PC-9 (cell line): ENCODE data around the gene YLPM1. TPM values are rescaled to one million over a fixed set of nuclear protein-coding genes. Genes with fewer than 3 reads are reported as not detected.
A peak's percentile ranks its signal among the peaks of the same experiment; 100 is the strongest.

Experiments
- BruUV-seq: library from RNA; stranded (reverse); fragments of 400-500 nt; replicated peaks from 2 replicates; lab custom pipeline; 2021; lab: Mats Ljungman, UMichigan
- CTCF ChIA-PET: fragments of 300-600 bp; sonication (Branson Sonifier 250); formaldehyde crosslinking; loops from one replicate; lab custom pipeline; 2022; ENCODE audit warnings: antibody characterized with exemption; lab: Charles Lee
- POLR2A ChIA-PET: fragments of 300-600 bp; sonication (Branson Sonifier 250); formaldehyde crosslinking; loops from one replicate; lab custom pipeline; 2022; ENCODE audit warnings: antibody characterized with exemption; ENCODE audit not compliant: unreplicated experiment; lab: Charles Lee
- DNase-seq, 2 experiments: peaks; one replicate each; pipeline versions ENCODE4 v3.0.0 to v3.0.0-alpha.2; 2015 to 2022; ENCODE audit warnings: mixed read lengths in 1 of 2
- H2AFZ ChIP-seq: fragments of 200-600 bp; sonication (generic); 2 replicates; pipeline ENCODE4 v1.8.1; 2017; ENCODE audit warnings: antibody characterized with exemption
- H3F3A ChIP-seq: fragments of 200-600 bp; sonication (generic); 2 replicates; pipeline ENCODE4 v1.8.1; 2017; ENCODE audit warnings: antibody characterized with exemption, mild to moderate bottlenecking, low read depth; ENCODE audit not compliant: insufficient read depth
- H3K27ac ChIP-seq: fragments of 200-600 bp; sonication (generic); 2 replicates; pipeline ENCODE4 v1.6.1; 2016; ENCODE audit warnings: mixed run types
- H3K27me3 ChIP-seq: fragments of 200-600 bp; sonication (generic); 2 replicates; pipeline ENCODE4 v1.6.1; 2016; ENCODE audit warnings: low read depth, mixed run types; ENCODE audit not compliant: insufficient read depth
- H3K36me3 ChIP-seq: fragments of 200-600 bp; sonication (generic); 2 replicates; pipeline ENCODE4 v1.6.1; 2016; ENCODE audit warnings: low read depth, mixed run types
- H3K4me1 ChIP-seq: fragments of 200-600 bp; sonication (generic); replicated peaks from 2 replicates; pipeline ENCODE4 v1.6.1; 2016; ENCODE audit warnings: mixed run types; ENCODE audit not compliant: insufficient read depth
- H3K4me2 ChIP-seq: fragments of 200-600 bp; sonication (generic); 2 replicates; pipeline ENCODE4 v1.6.1; 2017; ENCODE audit warnings: mixed run types
- H3K4me3 ChIP-seq: fragments of 200-600 bp; sonication (generic); 2 replicates; pipeline ENCODE4 v1.6.1; 2016; ENCODE audit warnings: mixed run types
- H3K79me2 ChIP-seq: fragments of 200-600 bp; sonication (generic); 2 replicates; pipeline ENCODE4 v1.6.1; 2017; ENCODE audit warnings: low read depth, mixed run types
- H3K9me2 ChIP-seq: fragments of 200-600 bp; sonication (generic); 2 replicates; pipeline ENCODE4 v1.8.1; 2017; ENCODE audit warnings: mild to moderate bottlenecking; ENCODE audit not compliant: insufficient read depth
- H3K9me3 ChIP-seq: fragments of 200-600 bp; sonication (generic); 2 replicates; pipeline ENCODE4 v1.8.1; 2016; ENCODE audit warnings: low read depth; ENCODE audit not compliant: insufficient read depth
- H4K20me1 ChIP-seq: fragments of 200-600 bp; sonication (generic); 2 replicates; pipeline ENCODE4 v1.8.1; 2017; ENCODE audit not compliant: insufficient read depth
- EZH2 ChIP-seq: fragments of 200-600 bp; sonication (generic); IDR thresholded peaks from 2 replicates; pipeline ENCODE4 v1.8.0; 2017; ENCODE audit warnings: antibody characterized with exemption, low read depth
- intact Hi-C: fragments of 100-400 bp; cut with micrococcal nuclease; formaldehyde crosslinking; loops from one replicate; pipeline ENCODE4 v1.10.0; 2022; ENCODE audit not compliant: unreplicated experiment
- total RNA-seq: library from RNA; stranded (reverse); gene quantifications from 2 replicates; pipeline ENCODE4 v1.2.3, GENCODE V29; 2021
- TF ChIP-seq, protein P1 (sequence below): fragments of 200-600 bp; sonication (generic); conservative IDR thresholded peaks from 2 replicates; pipeline ENCODE4 v1.6.1; 2017; ENCODE audit warnings: mixed run types, antibody characterized with exemption, mild to moderate bottlenecking, moderate library complexity

The YLPM1 gene
- total RNA-seq, 1 experiment from 2014 or later: 170 TPM

DNA sequence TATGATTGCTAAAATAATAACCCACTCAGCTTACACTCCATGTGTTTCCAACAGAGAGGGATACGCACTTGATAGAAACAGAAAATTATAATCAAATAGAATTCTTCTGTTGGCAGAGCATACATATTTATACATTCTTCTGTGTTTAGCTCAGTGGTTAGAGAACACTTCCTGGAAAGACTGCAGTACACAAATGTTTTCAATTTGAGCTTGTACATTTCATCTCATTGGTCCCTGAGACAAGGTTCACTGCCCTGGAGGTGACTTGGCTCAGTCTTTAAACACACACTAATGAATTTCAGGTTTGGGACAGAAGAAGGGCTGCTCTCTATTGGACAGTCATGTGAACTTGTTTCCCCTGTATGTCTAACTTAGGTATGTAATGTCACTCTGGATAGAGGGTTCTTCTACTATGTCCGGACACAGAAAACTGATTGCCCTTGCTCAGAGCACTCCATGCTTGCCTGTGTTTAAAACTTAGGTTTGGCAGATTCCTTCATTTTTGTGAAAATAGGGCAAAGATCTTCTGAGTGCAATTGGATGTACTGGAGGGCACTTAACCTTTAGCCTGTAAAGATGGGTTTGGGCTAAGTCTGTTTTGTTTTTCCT is 89.9 kb downstream of the YLPM1 start:
- no peaks in the 10 kb centered on the region for H3K9me2 ChIP-seq
- no peak overlapping the region for H3K4me2 ChIP-seq
- no peaks in the 10 kb centered on the region for H3K79me2 ChIP-seq
- no TSS peak for BruUV-seq
- intact Hi-C loops: no loop called here
- no peaks in the 10 kb centered on the region for H3K36me3 ChIP-seq
- no peaks in the 10 kb centered on the region for H3K9me3 ChIP-seq
- peaks cover 20% of the 10 kb centered on the region for H3K4me1 ChIP-seq
- CTCF ChIA-PET: interaction anchor here (0.6 to 1.2 kb wide), 4 partner anchors 25 to 270 kb away, joined by 3 to 10 read pairs (median 6); no protein-coding TSS in a partner anchor
- no peak overlapping the region for H3K27ac ChIP-seq
- peak in 1 of 2 experiments; percentile 55 for DNase-seq
- H3K27me3 ChIP-seq: no peaks in the 10 kb centered on the region
- no peak overlapping the region for H3K4me3 ChIP-seq
- TF ChIP-seq, protein P1, sequence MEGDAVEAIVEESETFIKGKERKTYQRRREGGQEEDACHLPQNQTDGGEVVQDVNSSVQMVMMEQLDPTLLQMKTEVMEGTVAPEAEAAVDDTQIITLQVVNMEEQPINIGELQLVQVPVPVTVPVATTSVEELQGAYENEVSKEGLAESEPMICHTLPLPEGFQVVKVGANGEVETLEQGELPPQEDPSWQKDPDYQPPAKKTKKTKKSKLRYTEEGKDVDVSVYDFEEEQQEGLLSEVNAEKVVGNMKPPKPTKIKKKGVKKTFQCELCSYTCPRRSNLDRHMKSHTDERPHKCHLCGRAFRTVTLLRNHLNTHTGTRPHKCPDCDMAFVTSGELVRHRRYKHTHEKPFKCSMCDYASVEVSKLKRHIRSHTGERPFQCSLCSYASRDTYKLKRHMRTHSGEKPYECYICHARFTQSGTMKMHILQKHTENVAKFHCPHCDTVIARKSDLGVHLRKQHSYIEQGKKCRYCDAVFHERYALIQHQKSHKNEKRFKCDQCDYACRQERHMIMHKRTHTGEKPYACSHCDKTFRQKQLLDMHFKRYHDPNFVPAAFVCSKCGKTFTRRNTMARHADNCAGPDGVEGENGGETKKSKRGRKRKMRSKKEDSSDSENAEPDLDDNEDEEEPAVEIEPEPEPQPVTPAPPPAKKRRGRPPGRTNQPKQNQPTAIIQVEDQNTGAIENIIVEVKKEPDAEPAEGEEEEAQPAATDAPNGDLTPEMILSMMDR: no peak
- TF ChIP-seq EZH2: no peak
- no peak overlapping the region for H2AFZ ChIP-seq
- no peaks in the 10 kb centered on the region for H4K20me1 ChIP-seq
- POLR2A ChIA-PET: interaction anchor here (0.5 to 1.1 kb wide), 5 partner anchors 45 to 441 kb away, joined by 3 to 4 read pairs (median 3); partner anchors contain the start of gene ACYP1
- peaks cover 17% of the 10 kb centered on the region; the same call in 1 of the 2 replicates for H3F3A ChIP-seq

DNA sequence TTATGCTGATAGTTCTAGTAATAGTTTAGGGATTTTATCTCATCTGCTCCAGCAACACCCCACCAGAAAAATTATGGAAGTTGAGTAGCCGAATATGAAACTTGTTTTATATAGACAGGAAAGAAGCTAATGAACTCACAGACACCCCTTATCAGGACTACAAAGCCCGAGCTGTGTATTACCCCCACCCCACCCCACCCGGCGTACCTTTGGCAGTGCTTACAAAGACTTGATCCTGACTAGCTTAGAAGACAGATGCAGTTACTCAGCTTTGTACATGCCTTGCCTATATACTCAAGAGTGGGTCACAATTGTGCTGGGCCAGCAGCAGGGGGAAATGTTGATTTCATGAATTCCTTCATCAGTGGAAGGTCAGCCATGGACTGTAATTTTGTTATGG is 90.5 kb downstream of the YLPM1 start:
- Histone ChIP-seq H3K4me2 (no peak overlapping the region), H3K27ac (no peak overlapping the region), H4K20me1 (no peaks in the 10 kb centered on the region), H3K9me2 (no peaks in the 10 kb centered on the region), H3K27me3 (no peaks in the 10 kb centered on the region), H3K36me3 (no peaks in the 10 kb centered on the region), H3K4me1 (peaks cover 20% of the 10 kb centered on the region), H2AFZ (no peak overlapping the region), H3F3A (peaks cover 22% of the 10 kb centered on the region; the same call in 1 of the 2 replicates), H3K79me2 (no peaks in the 10 kb centered on the region), H3K9me3 (no peaks in the 10 kb centered on the region), H3K4me3 (no peak overlapping the region)
- ChIA-PET CTCF (interaction anchor here (0.6 to 1.2 kb wide), 5 partner anchors 25 to 755 kb away, joined by 3 to 10 read pairs (median 4); no protein-coding TSS in a partner anchor), POLR2A (no interaction called here)
- DNase-seq: no peak
- BruUV-seq: no TSS peak
- TF ChIP-seq, protein P1: no peak
- no peak for TF ChIP-seq EZH2
- intact Hi-C loops: no loop called here

DNA sequence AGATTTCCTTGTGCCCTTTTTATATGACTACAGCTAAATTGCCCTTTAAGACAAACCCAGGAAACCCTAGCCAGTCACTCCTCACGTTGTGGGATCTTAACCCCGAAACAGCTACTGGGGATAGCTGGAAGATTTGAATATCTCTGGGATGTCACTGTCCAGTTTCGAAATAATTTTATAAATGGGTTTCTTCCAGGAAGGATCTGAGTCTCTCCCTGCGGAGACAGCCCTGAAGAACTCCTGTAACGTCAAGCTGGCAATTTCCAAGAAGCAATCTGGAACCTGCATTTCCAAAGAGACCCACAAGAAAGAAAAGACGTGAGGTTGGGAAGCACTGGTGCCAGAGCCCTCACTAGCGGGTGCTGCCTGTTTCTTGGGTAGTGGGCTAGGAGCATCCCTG is 91.9 kb downstream of the YLPM1 start:
- Histone ChIP-seq H3K4me3 (no peak overlapping the region), H4K20me1 (no peaks in the 10 kb centered on the region), H3K9me2 (no peaks in the 10 kb centered on the region), H3K4me2 (no peak overlapping the region), H3K9me3 (no peaks in the 10 kb centered on the region), H3K4me1 (peaks cover 13% of the 10 kb centered on the region), H3K27me3 (no peaks in the 10 kb centered on the region), H3K79me2 (no peaks in the 10 kb centered on the region), H3K36me3 (no peaks in the 10 kb centered on the region), H2AFZ (no peak overlapping the region), H3K27ac (no peak overlapping the region), H3F3A (peaks cover 27% of the 10 kb centered on the region; the same call in 1 of the 2 replicates)
- no peak for DNase-seq
- ChIA-PET CTCF (interaction anchor here (0.6 to 1.2 kb wide), 3 partner anchors 10 to 209 kb away, joined by 3 to 4 read pairs (median 3); partner anchors contain the start of gene PROX2), POLR2A (no interaction called here)
- intact Hi-C loops: no loop called here
- TF ChIP-seq, protein P1: no peak
- no peak for TF ChIP-seq EZH2
- no TSS peak for BruUV-seq
